Right atrium auricular region (tissue), 2 donors: ENCODE data around the gene VPS13C. TPM values are rescaled to one million over a fixed set of nuclear protein-coding genes. Genes with fewer than 3 reads are reported as not detected.
A peak's percentile ranks its signal among the peaks of the same experiment; 100 is the strongest.

ENCODE experiments used
- DNase-seq: peaks from one replicate; pipeline ENCODE4 v3.0.0-alpha.2; 2019; ENCODE audit warnings: low spot score
- H3K27ac ChIP-seq, 2 donors: fragments of 200-600 bp; sonication (generic); 1 replicate in 1 of 2; 2 replicates in 1 of 2; pipeline ENCODE4 v1.5.1; 2016 to 2019
- H3K27me3 ChIP-seq, 2 donors: fragments of 200-600 bp; sonication (generic); one replicate each; pipeline versions ENCODE4 v1.5.1 to v1.6.0; 2017 to 2019
- H3K36me3 ChIP-seq: fragments of 200-600 bp; sonication (generic); one replicate; pipeline ENCODE4 v1.5.1; 2016
- H3K4me1 ChIP-seq, 2 donors: fragments of 200-600 bp; sonication (generic); one replicate each; pipeline versions ENCODE4 v1.5.1 to v1.6.0; 2017 to 2019
- H3K4me3 ChIP-seq, 2 donors: fragments of 200-600 bp; sonication (generic); 1 replicate in 1 of 2; 2 replicates in 1 of 2; pipeline ENCODE4 v1.5.1; 2017 to 2019; ENCODE audit warnings: mild to moderate bottlenecking in 1 of 2, moderate library complexity in 1 of 2
- H3K9me3 ChIP-seq, 2 donors: fragments of 200-600 bp; sonication (generic); one replicate each; pipeline ENCODE4 v1.5.1; 2019
- CTCF ChIP-seq, 2 donors: fragments of 200-600 bp; sonication (generic); IDR thresholded peaks; one replicate each; pipeline ENCODE4 v1.5.1; 2019; ENCODE audit warnings: antibody characterized with exemption in 2 of 2
- total RNA-seq, 2 donors: library from RNA; depleted of rRNA; stranded (reverse); fragments of >200 nt; gene quantifications; one replicate each; pipeline ENCODE4 v1.1.0, GENCODE V29; 2016

Gene VPS13C
- total RNA-seq, 2 donors from 2014 or later: 30.3 to 41.9 TPM

GRCh38 chr15:61820212-61820611 lies 240.0 kb downstream of the VPS13C start:
- H3K27me3 ChIP-seq: no peaks in the 10 kb centered on the region

GRCh38 chr15:61819386-61819785 lies 240.9 kb downstream of the VPS13C start:
- DNase-seq: no peak

More at GRCh38 chr15:61820212-61820611, 240.0 kb downstream of the VPS13C start:
- H3K9me3 ChIP-seq: no peaks in the 10 kb centered on the region
- TF ChIP-seq CTCF (IDR thresholded peaks at IDR 0.05): no peak
- no peaks in the 10 kb centered on the region for H3K36me3 ChIP-seq
- no peak overlapping the region for H3K4me3 ChIP-seq
- H3K27ac ChIP-seq: no peak overlapping the region
- DNase-seq: no peak
- no peaks in the 10 kb centered on the region for H3K4me1 ChIP-seq

GRCh38 chr15:61818801-61819200 lies 241.4 kb downstream of the VPS13C start:
- no peak overlapping the region for H3K4me3 ChIP-seq
- no peak for TF ChIP-seq CTCF (IDR thresholded peaks at IDR 0.05)
- H3K4me1 ChIP-seq: no peaks in the 10 kb centered on the region
- no peaks in the 10 kb centered on the region for H3K27me3 ChIP-seq
- no peak for DNase-seq
- H3K9me3 ChIP-seq: no peaks in the 10 kb centered on the region
- H3K36me3 ChIP-seq: no peaks in the 10 kb centered on the region
- no peak overlapping the region for H3K27ac ChIP-seq

More at GRCh38 chr15:61819386-61819785, 240.9 kb downstream of the VPS13C start:
- Histone ChIP-seq H3K36me3 (no peaks in the 10 kb centered on the region), H3K27me3 (no peaks in the 10 kb centered on the region), H3K4me3 (no peak overlapping the region), H3K4me1 (no peaks in the 10 kb centered on the region), H3K27ac (no peak overlapping the region), H3K9me3 (no peaks in the 10 kb centered on the region)
- no peak for TF ChIP-seq CTCF (IDR thresholded peaks at IDR 0.05)

GRCh38 chr15:61816856-61817255 lies 243.4 kb downstream of the VPS13C start:
- Histone ChIP-seq H3K4me3 (no peak overlapping the region), H3K4me1 (no peaks in the 10 kb centered on the region), H3K36me3 (no peaks in the 10 kb centered on the region), H3K9me3 (no peaks in the 10 kb centered on the region), H3K27me3 (no peaks in the 10 kb centered on the region), H3K27ac (no peak overlapping the region)
- TF ChIP-seq CTCF (IDR thresholded peaks at IDR 0.05): no peak
- peak; percentile 49 for DNase-seq

- Histone ChIP-seq H3K27ac (no peak overlapping the region), H3K4me3 (no peak overlapping the region), H3K9me3 (no peaks in the 10 kb centered on the region), H3K4me1 (no peaks in the 10 kb centered on the region), H3K27me3 (no peaks in the 10 kb centered on the region), H3K36me3 (no peaks in the 10 kb centered on the region)
- TF ChIP-seq CTCF (IDR thresholded peaks at IDR 0.05): no peak
- peak; percentile 43 for DNase-seq
Measured at GRCh38 chr15:61815356-61816083, 244.7 kb downstream of the VPS13C start.

- no peaks in the 10 kb centered on the region for H3K9me3 ChIP-seq
- no peak for DNase-seq
- no peaks in the 10 kb centered on the region for H3K36me3 ChIP-seq
- TF ChIP-seq CTCF (IDR thresholded peaks at IDR 0.05): no peak
- H3K27ac ChIP-seq: no peak overlapping the region
- no peak overlapping the region for H3K4me3 ChIP-seq
- no peaks in the 10 kb centered on the region for H3K27me3 ChIP-seq
- H3K4me1 ChIP-seq: no peaks in the 10 kb centered on the region
Measured at GRCh38 chr15:61812476-61812875, 247.8 kb downstream of the VPS13C start.
